Measurements from ENCODE around the gene ISG20L2.
A peak's percentile ranks its signal among the peaks of the same experiment; 100 is the strongest.
"Not testable (repeated sequence)": the region's sequence is repeated elsewhere in the genome, so short reads cannot be mapped to it uniquely, and the experiment has no call there.

Gene ISG20L2

GRCh38 chr1:156728599-156729462, at the start of gene ISG20L2:
Gene ISG20L2, minus strand, starts transcription at chr1:156728766. Its CDS starts 1,114 bp downstream, at chr1:156727652.
- DNase-seq = peak; percentile 96 to 98

GRCh38 chr1:156777573-156777972, 49.0 kb upstream of the ISG20L2 start:
- DNase-seq = no peak

GRCh38 chr1:156776942-156777341, 48.4 kb upstream of the ISG20L2 start:
- DNase-seq = no peak

- no peak for DNase-seq
These were observed 47.2 kb upstream of the ISG20L2 start for GRCh38 chr1:156775799-156776198.

GRCh38 chr1:156773607-156774006, 45.0 kb upstream of the ISG20L2 start:
- DNase-seq = no peak

GRCh38 chr1:156772728-156773497, 44.3 kb upstream of the ISG20L2 start:
- no peak for DNase-seq

GRCh38 chr1:156772222-156772621, 43.7 kb upstream of the ISG20L2 start:
- no peak for DNase-seq

- no peak for DNase-seq
These were observed 40.2 kb upstream of the ISG20L2 start for GRCh38 chr1:156768610-156769295.

- DNase-seq = no peak
These were observed 39.5 kb upstream of the ISG20L2 start for GRCh38 chr1:156767879-156768604.

GRCh38 chr1:156767101-156767878, 38.7 kb upstream of the ISG20L2 start, which contains the start of gene PRCC:
Gene PRCC, plus strand, starts transcription at chr1:156767535. Its CDS starts 237 bp downstream, at chr1:156767772.
- peak; percentile 99 to 100 for DNase-seq

- no peak for DNase-seq
These were observed 37.9 kb upstream of the ISG20L2 start for GRCh38 chr1:156766298-156767100.

GRCh38 chr1:156765666-156766065, 37.1 kb upstream of the ISG20L2 start:
- no peak for DNase-seq

- not testable (repeated sequence) for DNase-seq
These were observed 36.6 kb upstream of the ISG20L2 start for GRCh38 chr1:156765136-156765535.

GRCh38 chr1:156760796-156761104, 32.2 kb upstream of the ISG20L2 start:
- DNase-seq = no peak

- peak in 1 of 2 experiments; percentile 21 for DNase-seq
These were observed 31.7 kb upstream of the ISG20L2 start for GRCh38 chr1:156760092-156760795.

- not testable (repeated sequence) for DNase-seq
These were observed 29.1 kb upstream of the ISG20L2 start for GRCh38 chr1:156757572-156758253.

- no peak for DNase-seq
These were observed 27.8 kb upstream of the ISG20L2 start for GRCh38 chr1:156756355-156756754.

GRCh38 chr1:156755527-156755950, 27.0 kb upstream of the ISG20L2 start:
- no peak for DNase-seq

- DNase-seq = no peak
These were observed 25.7 kb upstream of the ISG20L2 start for GRCh38 chr1:156754219-156754618.
